Prostate gland (tissue), 2 donors: Measurements from ENCODE around the gene DCAF11.

Source experiments
- CTCF ChIP-seq, 4 experiments: fragments of 200-600 bp in 2 of 4; fragments of 450-650 bp in 2 of 4; sonication (generic) in 2 of 4; IDR thresholded peaks; 1 replicate in 3 of 4; 2 replicates in 1 of 4; pipeline ENCODE4 v1.5.1; 2016 to 2019; ENCODE audit warnings: antibody characterized with exemption in 4 of 4, mild to moderate bottlenecking in 2 of 4, moderate library complexity in 2 of 4
- POLR2A ChIP-seq: fragments of 450-650 bp; IDR thresholded peaks from one replicate; pipeline ENCODE4 v1.6.1; 2016; ENCODE audit warnings: antibody characterized with exemption, mild to moderate bottlenecking
- POLR2AphosphoS5 ChIP-seq: sonication (generic); formaldehyde crosslinking; IDR thresholded peaks from one replicate; pipeline ENCODE4 v1.6.1; 2017; ENCODE audit warnings: antibody characterized with exemption

DNA sequence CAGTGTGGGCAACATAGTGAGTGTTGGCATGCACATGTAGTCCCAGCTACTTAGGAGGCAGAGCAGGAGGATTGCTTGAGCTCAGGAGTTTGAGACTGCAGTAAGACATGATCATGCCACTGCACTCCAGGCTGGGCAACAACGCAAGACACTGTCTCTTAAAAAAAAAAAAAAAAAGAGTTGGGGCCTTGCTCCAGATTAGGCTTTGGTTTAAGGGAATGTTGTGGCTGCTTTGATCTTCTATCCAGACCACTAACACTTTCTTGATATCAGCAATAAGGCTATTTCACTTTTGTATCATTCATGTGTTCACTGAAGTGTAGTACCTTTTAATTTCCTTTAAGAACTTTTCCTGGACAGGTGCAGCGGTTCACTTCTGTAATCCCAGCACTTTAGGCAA lies 13.1 kb downstream of the DCAF11 start:
- TF ChIP-seq CTCF (IDR thresholded peaks at IDR 0.05) (no peak), POLR2AphosphoS5 (no peak), POLR2A (no peak)
